ENCODE results near the gene APOC3.
A peak's percentile ranks its signal among the peaks of the same experiment; 100 is the strongest.
"Not testable (repeated sequence)": the region's sequence is repeated elsewhere in the genome, so short reads cannot be mapped to it uniquely, and the experiment has no call there.

APOC3 gene

DNA sequence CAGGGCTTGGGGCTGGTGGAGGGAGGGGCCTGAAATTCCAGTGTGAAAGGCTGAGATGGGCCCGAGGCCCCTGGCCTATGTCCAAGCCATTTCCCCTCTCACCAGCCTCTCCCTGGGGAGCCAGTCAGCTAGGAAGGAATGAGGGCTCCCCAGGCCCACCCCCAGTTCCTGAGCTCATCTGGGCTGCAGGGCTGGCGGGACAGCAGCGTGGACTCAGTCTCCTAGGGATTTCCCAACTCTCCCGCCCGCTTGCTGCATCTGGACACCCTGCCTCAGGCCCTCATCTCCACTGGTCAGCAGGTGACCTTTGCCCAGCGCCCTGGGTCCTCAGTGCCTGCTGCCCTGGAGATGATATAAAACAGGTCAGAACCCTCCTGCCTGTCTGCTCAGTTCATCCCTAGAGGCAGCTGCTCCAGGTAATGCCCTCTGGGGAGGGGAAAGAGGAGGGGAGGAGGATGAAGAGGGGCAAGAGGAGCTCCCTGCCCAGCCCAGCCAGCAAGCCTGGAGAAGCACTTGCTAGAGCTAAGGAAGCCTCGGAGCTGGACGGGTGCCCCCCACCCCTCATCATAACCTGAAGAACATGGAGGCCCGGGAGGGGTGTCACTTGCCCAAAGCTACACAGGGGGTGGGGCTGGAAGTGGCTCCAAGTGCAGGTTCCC lies at the start of gene APOC3:
APOC3 (plus strand) TSS at position 383 of the 659 bp plus-strand sequence. CDS start 676 bp downstream, outside the sequence.
- DNase-seq, result no peak

DNA sequence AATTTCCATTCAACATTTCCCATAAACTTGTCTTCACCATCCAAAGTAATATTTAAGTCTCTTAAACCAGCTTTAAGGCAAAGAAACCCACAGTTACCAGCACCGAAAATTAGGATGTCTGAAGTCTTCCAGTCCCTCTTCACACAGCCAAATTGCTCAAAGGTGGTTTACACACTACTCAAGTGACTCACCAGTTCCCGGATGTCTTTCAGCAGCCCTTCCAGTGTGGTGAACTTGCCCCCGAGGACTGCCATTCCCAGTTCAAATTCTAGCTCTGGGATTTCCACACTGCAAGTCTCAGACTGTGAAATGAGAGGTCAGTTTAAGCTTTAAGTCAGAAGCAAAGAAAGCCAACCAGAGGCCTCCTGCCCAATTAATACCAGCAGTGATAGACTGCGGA lies 47.0 kb upstream of the APOC3 start:
- no peak for DNase-seq

DNA sequence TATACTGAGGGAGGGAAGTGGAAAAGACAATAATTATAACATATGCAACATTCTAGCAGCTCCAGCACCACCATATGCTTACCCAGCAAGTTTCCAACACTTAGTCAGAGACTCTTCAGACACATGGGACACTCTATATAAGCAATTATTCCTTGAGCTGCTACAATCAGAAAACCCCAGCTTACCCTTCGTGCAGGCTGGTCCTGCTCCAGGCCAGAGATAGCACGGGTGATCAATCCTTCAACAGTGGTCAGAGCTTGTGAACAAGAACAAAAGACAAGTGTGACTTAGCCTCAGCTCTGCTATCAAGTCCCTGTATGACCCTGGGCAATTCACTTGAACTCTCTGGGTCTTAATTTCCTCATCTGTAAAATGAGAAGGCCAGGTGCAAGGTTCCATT lies 43.4 kb upstream of the APOC3 start:
- no peak for DNase-seq

DNA sequence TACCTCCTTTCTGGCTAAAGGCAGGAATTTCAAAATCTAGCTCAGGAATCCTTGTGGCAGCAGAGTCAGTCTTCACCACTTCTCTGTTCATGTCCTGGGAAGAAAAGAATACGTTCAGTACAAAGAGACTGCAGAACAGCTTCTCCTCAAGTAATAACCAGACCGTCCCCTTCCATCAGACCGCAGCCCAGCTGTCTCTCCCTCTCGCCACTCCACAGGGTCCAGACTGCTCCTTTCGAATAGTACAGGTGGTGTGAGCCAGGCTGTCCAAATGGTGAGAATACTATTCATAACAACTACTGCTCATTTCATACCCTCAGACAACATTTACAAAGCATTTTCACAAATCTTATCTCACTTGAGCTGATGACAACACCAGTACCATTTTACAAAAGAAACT lies 42.7 kb upstream of the APOC3 start:
- no peak for DNase-seq

DNA sequence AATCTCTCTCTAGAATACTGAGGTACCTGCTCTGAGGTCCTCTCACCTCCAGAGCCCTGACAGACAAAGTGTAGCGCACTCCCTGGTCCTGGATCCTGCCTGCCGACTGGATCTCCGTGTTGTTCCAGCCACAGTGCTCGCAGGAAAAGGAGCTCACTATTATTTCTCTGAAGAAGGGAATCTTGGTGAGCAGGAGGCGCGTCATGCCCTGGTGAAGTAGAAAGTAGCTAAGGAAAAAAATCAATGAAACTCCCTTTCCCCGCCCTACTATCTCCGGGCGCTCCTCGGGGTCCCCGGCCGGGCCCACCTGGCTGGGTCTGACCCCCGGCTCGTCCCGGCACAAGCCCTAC lies 42.3 kb upstream of the APOC3 start:
- DNase-seq, result no peak

DNA sequence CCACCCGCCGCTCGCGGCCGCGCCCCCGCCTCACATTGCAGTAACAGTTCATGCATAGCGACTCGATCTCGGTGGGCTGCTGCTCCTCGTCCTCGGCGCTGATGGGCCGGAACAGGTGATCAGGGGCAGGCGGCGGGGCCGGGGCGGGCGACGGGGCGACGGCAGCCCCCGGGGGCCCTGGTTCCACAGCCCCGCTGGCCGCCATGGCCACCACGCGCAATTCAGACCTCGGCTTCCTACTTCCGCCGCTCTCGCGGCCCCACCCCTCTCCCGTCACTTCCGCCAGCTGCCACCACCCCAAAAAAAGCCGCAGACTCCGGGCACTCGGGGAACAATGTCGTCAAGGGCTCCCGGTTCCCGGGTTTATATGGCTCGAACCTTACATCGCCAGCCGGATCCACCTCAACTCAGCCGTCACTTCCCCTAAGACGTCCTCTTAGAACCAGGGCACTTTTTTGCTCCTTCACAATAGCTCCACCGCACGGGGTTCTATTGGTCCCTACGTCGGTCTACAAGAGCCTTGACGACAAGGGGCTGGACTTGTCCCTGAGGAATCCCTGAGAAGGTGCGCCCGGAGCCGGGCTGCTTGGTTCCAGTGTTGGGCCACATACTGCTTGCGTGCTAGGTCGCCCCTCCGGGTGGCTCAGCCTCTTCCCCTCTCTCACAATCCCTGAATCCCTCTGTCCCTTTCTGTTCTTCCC lies 41.8 kb upstream of the APOC3 start, which contains the start of gene ZPR1:
ZPR1 (minus strand) TSS at position 238 of the 701 bp plus-strand sequence; CDS start at position 205, 33 bp downstream.
- peak; percentile 82 for DNase-seq

DNA sequence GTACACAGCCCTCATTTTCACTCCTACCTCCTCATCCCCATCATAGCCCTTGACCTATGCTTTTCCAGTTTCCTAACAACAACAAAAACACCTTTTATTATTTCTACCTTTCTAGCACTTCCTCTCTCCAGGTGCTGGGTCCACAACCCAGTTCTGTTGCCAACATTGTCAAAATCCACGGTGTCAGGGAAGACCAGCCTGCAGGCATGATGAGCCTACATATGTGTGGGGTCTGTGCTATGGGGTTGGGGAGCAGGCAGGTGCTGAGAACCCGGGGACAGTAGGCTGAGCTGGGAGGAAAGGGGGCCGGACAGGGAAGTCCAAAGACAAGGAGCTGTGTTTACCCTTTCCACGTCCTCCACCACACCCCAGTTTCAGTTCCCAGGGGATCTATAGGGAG lies 41.2 kb upstream of the APOC3 start:
- no peak for DNase-seq

DNA sequence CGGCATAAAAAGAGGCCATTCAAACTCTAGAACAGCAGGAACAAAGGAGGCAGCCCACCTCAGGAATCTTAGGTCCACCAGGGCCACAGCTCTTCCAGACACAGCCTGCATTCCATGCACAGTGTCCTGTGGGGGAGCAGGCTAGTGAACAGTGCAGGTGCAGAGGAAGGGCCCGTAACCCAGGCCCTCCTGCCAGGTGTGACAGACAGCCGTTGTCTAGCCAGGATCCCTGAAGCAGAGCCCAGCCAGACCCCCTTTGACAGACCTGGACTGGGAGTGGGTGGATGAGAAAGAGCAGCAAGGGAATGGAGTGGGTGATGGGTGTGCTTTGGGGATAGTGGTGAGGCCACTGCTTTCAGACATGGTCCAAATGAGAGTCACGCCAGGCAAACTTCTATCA lies 40.7 kb upstream of the APOC3 start:
- DNase-seq, result no peak

DNA sequence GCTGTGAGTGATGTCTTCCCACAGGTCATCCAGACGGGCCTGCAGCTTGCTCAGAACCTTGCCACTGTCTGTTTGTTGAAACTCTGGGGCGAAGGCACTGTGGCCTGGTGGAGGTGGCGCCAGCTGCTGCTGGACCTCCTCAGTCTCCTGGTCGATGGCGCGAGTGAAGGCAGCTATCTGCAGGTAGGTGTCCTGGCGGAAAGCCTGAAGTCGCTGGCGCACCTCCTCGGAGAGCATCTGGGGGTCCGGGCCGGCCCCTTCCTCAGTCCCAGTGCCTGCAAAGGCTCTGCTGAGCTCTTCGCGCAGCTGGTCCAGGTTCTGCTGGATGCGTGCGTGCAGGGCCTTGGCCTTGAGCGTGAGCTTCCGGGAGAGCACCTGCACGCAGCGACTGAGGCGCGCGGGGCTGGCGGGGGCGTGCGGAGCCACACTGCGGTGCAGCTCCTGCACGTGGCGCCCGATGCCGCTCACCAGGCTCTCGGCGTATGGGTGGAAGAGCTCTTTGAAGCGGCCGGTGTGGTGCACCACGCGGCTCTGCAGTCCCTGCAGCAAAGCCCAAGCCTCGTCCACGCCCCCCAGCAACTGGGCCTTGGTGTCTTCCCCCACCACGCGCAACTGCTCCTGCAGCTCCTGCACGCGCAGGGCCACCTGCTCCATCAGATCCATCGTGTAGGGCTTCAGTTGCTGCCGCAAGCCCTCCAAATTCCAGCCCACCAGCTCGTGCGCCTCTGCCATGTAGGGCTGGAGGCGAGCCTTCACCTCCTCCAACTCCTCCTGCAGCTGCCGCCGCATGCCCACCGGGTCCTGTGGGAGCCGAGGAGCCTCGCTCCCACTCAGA lies 39.3 kb upstream of the APOC3 start:
- no peak for DNase-seq

DNA sequence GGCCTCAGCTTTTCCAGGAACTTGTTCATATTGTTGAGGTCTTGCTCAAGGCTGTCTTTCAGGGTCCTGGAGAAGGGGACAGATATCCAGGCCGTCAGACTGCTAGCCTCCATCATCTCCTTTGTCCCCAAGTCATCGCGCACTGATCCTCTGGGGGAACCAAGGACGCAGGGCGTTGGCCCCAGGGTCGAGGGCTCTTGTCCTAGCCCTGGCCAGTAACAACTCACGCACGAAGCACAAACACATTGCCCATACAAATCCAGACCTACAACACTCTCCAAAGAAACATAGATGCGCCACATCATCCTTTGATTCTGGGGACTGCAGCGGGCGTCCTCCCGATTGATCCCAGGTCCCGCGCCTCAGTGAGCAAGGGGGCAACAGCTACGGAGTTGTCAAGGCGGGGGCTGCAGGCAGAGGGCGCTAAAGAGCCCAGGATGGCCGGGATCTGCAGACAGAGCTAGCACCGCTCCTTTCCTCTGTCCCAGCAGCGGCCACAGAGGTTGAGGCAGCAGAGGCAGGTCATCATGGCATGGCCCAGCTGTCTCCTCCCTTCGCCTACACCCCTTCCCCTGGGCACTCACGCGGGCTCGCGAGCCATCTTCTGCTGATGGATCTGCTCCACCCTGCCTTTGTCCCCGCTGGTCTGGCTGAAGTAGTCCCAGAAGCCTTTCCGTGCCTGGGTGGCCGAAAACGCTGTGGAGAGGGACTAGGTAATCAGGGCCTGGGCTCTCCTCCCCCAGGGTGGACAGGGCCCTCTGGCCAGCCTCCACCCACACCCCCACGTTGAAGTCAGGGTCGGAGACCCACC lies 38.5 kb upstream of the APOC3 start:
- DNase-seq, result peak; percentile 79

DNA sequence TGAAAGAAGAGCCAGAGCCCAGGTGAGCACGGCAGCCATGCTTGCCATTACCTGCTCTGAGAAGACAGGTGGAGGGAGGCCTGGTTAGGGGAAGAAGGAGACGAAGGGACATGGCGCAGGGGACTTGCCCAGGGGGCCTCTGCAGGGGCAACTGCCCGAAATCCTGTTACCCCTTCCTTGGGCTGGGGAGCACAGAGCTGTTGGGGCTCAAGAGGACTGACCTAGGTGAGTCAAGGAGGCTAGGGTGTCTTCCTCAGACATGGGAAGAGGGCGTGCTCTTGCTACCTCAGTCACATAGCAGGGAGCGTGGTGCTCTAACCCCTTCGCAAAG lies 37.9 kb upstream of the APOC3 start, which contains the start of gene APOA5:
APOA5 (minus strand) TSS at position 67 of the 331 bp plus-strand sequence; CDS start at position 48, 19 bp downstream.
- DNase-seq, result no peak

DNA sequence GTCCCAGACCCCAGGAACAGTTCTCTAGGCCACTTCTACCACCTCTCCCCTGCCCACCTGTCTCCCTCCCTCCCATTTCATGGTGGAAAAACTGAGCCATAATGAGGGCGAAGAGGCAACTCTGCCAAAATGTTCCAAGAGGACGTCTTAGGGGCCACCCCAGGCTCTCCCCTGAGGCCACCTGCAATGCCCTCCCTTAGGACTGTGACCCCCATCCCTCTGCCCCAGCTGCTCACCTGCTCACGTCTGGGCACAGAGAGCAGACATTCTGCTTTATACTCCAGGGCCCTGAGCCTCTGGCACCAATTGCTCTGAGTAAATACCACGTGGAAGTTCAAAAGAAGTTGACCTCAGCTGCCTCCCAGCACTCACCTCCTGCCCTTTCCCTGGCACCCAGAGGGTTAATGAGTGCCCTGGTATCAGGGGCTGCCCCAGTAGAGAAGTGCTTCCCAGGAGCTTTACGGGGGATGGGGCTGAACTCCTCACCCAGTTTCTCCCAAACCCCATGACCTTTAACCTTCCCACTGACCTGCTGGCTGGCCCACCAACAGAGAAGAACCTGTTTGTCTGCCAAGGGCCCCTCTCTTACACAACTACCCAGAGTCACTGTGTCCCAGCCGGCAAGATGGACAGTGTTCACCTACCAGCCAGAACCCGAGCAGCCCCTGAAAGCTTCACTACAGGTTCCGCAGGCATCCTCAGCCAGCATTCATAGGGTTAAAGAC lies 37.4 kb upstream of the APOC3 start:
- no peak for DNase-seq

DNA sequence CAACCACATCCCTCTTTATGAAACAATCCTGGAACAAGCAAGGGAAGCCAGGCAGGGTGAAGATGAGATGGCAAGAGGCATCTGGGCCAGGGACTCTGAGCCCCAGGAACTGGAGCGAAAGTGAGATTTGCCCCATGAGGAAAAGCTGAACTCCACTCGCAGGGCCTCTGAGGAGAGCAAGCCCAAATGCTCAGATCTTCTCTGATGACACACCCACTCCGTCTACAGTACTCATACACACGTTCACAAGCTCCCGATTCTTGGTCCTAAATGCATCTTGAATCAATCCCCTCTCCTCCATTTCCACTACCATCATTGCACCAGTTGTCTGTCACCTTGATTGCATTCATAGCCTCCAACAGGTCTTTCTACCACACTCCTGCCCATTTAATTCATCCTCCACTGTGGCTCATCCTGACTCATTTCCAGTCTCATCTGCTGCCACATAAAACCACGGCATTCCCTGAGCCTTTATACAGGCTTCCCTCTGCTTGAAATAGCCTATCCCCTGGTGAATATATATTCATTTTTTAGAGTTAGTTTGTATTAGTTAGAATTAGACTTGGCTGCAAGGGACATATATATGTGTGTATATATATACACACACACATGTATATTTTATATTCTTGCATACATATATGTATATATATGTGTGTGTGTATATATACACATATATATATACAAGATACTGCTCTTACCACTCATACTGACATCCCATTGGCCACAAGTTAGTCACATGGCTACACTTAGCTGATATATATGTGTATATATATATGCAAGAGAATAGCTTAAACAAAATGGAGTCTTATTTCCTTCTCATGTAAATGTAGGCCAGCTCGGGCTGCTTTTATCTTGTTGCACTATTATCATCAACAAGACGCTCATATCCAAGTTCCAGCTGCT lies 36.6 kb upstream of the APOC3 start:
- DNase-seq, result no peak

DNA sequence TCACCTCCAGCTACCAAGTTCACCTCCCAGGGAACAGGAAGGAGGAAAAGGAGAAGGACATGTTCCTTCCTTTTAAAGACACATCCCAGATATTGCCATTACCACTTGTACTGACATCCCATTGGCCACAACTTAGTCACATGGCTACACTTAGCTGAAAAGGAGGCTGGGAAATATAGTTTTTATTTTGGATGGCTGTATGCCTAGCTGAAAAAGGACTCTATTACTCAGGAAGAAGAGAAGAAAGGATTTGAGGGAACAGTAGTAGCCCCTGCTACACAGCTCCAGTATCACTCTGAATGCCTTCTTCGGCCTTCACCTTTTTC lies 36.0 kb upstream of the APOC3 start:
- DNase-seq, result no peak

DNA sequence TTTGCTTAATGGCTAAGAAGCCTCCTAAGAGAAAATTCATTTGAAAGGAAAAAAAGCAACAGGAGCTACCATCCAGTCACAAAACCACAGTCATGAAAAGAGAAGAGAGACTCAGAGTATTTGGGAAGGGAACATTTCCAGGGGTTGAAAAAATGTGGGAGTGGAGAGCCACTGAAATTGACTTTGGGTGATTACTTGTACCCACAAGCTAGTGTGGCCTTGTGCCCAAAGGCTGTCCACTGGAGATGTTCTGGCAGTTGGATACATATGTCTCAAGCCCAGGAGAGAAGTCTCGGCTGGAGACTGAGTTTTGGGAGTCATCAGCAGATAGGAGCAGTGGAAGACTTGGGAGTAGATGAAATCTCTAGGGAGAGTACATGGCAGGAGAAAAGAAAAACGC lies 34.9 kb upstream of the APOC3 start:
- no peak for DNase-seq

DNA sequence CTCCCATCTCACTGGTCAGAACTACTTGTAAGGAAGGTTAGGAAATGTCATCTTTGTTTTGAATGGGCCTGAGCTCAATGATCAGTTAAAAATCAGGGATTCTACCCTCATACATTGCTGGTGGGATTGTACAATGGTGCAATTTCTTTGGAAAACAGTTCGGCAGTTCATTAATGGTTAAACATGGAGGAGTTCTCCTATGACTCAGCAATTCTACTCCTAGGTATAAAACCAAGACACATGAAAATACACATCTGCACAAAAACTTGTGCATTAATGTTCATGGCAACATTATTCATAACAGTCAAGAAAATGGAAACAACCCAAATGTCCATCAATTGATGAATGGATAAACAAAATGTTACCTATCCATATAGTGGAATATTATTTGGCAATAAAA lies 33.2 kb upstream of the APOC3 start:
- no peak for DNase-seq

DNA sequence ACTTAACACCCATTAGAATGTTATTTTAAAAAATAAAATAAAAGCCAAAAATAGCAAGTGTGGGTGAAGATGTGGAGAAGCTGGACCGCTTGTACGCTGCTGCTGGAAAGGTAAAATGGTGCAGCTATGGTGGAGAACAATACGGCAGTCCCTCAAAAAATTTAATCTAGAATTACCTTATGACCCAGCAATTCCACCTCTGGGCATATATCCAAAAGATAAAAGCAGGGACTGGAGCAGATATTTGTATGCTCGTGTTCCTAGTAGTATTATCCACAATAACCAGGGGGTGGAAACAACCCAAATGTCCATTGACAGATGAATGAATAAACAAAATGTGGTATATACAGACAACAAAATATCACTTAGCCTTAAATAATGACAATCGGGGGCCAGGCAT lies 31.9 kb upstream of the APOC3 start:
- DNase-seq, result no peak

DNA sequence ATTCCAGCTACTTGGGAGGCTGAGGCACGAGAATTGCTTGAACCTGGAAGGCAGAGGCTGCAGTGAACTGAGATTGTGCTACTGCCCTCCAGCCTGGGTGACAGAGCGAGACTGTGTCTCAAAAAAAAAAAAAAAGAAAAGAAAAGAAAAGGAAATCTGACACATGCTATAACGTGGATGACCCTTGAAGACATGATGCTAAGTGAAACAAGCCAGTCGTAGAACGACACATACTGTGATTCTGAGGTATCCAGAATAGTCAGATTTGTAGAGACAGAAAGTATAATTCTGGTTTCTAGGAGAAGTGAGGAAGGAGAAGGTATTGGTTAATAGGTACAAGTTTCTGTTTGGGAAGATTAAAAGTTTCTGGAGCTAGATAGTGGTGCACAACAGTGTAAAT lies 31.3 kb upstream of the APOC3 start:
- DNase-seq, result no peak

DNA sequence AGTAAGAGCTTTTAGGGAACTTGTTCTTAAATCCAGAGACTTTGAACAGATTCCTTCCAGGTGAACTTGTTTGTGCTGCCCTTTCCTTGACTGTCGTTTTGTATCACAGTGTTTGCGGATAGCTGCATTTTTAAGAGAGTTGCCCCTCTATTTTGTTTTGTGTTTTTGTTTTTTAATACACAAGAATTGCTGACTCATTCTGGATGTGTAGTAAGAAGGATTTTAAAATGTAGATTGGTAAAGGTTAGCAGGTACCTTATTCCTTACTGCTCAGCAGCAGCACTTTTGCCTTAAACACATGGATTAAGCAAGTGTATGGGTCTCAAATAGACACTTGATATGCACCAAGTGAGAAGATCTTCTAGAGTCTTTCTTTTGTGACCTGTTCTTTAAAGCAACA lies 29.1 kb upstream of the APOC3 start:
- no peak for DNase-seq

DNA sequence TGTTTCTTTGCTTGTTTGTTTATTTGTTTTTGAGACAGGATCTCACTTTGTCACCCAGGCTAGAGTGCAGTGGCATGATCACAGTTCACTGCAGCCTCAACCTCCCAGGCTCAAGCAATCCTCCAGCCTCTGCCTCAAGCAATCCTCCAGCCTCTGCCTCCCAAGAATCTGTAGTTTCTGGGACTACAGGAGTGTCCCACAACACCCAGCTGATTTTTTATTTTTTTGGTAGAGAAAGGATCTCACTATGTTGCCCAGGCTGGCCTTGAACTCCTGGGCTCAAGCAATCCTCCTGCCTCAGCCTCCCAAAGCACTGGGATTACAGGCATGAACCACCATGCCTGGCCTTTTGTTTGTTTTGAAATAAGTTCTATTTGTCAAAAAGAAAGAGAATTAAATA lies 28.0 kb upstream of the APOC3 start:
- DNase-seq, result not testable (repeated sequence)

DNA sequence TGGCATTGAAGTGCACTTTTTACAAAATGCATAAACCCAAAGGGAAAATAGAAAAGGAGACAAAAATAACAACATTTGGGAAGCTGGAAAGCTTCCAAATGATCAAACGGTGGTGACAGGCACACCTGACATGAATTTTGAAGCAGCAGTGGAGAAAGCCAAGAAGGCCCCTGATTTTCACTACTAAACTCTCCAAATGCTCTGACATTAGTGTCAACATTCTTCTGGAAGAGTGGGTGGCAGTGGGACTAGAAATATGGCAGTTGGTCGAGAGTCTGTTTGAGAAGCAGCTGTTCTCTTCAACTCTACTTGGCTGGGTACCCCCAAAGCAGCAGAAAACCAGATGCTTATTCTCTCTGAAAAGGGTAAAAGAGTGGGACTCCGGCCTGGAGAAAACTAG lies 25.7 kb upstream of the APOC3 start:
- DNase-seq, result no peak

All from suppressor macrophage treated with lipopolysaccharide for 4 hours (primary cell).